ENCODE results near the gene CBX3. TPM values are rescaled to one million over a fixed set of nuclear protein-coding genes. Genes with fewer than 3 reads are reported as not detected.
"Not testable (repeated sequence)": the region's sequence is repeated elsewhere in the genome, so short reads cannot be mapped to it uniquely, and the experiment has no call there.

CBX3 gene
- total and polyA plus RNA-seq, 2 donors: 233 to 266 TPM

DNA sequence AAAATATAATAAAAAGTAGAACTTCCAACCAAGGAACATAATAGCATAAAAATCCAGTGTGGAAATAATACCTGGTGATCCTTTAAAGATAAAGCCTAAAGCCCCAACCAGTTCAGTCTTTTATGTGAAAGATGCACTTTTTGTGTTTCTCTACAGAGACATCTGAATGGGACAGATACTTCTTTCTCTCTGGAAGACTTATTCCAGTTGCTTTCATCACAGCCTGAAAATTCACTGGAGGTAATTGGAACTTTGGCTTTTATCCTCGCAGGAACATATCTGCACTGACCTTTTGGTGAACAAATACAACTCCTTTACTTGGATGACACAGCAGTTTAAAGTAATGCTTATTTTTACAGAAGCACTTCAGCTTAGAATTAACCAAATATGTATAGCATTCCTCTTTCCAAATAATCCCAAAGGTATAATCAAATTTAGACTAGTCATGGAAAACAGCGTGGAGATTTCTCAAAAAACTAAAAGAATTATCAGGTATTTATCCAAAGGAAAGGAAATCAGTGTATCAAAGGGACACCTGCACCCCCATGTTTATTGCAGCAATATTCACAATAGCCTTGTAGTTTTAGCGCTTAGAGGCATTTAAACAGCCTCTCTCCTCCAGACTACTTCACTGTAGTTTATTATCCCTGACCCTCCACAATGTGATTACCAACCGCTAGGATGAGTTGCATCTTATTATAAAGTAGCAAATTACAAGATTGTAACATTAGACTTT is 17.8 kb upstream of the CBX3 start:
- Histone ChIP-seq H3K27me3 (ENCODE audit: control insufficient read depth in 2 of 2, insufficient read depth in 1 of 2, low read length in 1 of 2) (no peaks in the 10 kb centered on the region), H3K4me1 (ENCODE audit: control insufficient read depth in 2 of 2, insufficient read depth in 2 of 2, low read length in 2 of 2) (no peaks in the 10 kb centered on the region), H3K27ac (ENCODE audit: low read depth in 1 of 2, low read length in 1 of 2) (no peak overlapping the region), H3K9me3 (ENCODE audit: control insufficient read depth in 2 of 2, insufficient read depth in 1 of 2, low read length in 1 of 2) (no peaks in the 10 kb centered on the region), H3K4me3 (ENCODE audit: low read length in 2 of 2) (no peak overlapping the region), H3K36me3 (ENCODE audit: control insufficient read depth in 2 of 2, insufficient read depth in 2 of 2, low read length in 1 of 2) (peaks cover 3 to 23% of the 10 kb centered on the region in 2 donors)
- no peak for DNase-seq (ENCODE audit: low read depth in 6 of 9, low spot score in 9 of 9)
- WGBS: 96% methylated on average over 4 of the region's 4 CpGs

DNA sequence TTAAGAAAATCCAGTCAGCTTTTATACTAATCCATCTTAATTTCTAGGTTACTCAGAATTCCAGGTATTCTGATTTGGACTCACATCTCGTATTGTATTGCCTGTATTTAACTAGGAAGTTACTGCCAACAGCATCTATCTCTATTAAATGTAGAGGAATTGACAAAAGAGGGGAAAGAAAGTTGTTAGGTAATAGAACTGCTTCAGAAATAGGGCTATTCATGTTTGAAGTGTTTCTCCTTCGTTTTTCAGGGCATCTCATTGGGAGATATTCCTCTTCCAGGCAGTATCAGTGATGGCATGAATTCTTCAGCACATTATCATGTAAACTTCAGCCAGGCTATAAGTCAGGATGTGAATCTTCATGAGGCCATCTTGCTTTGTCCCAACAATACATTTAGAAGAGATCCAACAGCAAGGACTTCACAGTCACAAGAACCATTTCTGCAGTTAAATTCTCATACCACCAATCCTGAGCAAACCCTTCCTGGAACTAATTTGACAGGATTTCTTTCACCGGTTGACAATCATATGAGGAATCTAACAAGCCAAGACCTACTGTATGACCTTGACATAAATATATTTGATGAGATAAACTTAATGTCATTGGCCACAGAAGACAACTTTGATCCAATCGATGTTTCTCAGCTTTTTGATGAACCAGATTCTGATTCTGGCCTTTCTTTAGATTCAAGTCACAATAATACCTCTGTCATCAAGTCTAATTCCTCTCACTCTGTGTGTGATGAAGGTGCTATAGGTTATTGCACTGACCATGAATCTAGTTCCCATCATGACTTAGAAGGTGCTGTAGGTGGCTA is 17.1 kb upstream of the CBX3 start:
- DNase-seq (ENCODE audit: low read depth in 6 of 9, low spot score in 9 of 9); H3K27ac ChIP-seq (ENCODE audit: low read depth in 1 of 2, low read length in 1 of 2); H3K9me3 ChIP-seq (ENCODE audit: control insufficient read depth in 2 of 2, insufficient read depth in 1 of 2, low read length in 1 of 2); H3K4me1 ChIP-seq (ENCODE audit: control insufficient read depth in 2 of 2, insufficient read depth in 2 of 2, low read length in 2 of 2); H3K27me3 ChIP-seq (ENCODE audit: control insufficient read depth in 2 of 2, insufficient read depth in 1 of 2, low read length in 1 of 2); H3K4me3 ChIP-seq (ENCODE audit: low read length in 2 of 2): not testable (repeated sequence)
- WGBS: 96% methylated on average over 4 of the region's 4 CpGs
- H3K36me3 ChIP-seq (ENCODE audit: control insufficient read depth in 2 of 2, insufficient read depth in 2 of 2, low read length in 1 of 2): peaks cover 7 to 30% of the 10 kb centered on the region in 2 donors

DNA sequence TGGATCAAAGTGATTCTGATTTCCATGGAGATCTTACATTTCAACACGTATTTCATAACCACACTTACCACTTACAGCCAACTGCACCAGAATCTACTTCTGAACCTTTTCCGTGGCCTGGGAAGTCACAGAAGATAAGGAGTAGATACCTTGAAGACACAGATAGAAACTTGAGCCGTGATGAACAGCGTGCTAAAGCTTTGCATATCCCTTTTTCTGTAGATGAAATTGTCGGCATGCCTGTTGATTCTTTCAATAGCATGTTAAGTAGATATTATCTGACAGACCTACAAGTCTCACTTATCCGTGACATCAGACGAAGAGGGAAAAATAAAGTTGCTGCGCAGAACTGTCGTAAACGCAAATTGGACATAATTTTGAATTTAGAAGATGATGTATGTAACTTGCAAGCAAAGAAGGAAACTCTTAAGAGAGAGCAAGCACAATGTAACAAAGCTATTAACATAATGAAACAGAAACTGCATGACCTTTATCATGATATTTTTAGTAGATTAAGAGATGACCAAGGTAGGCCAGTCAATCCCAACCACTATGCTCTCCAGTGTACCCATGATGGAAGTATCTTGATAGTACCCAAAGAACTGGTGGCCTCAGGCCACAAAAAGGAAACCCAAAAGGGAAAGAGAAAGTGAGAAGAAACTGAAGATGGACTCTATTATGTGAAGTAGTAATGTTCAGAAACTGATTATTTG is 16.3 kb upstream of the CBX3 start:
- no peaks in the 10 kb centered on the region for H3K4me1 ChIP-seq (ENCODE audit: control insufficient read depth in 2 of 2, insufficient read depth in 2 of 2, low read length in 2 of 2)
- no peaks in the 10 kb centered on the region for H3K27me3 ChIP-seq (ENCODE audit: control insufficient read depth in 2 of 2, insufficient read depth in 1 of 2, low read length in 1 of 2)
- WGBS: 95% methylated on average over 10 of the region's 10 CpGs
- H3K9me3 ChIP-seq (ENCODE audit: control insufficient read depth in 2 of 2, insufficient read depth in 1 of 2, low read length in 1 of 2): no peaks in the 10 kb centered on the region
- no peak overlapping the region for H3K4me3 ChIP-seq (ENCODE audit: low read length in 2 of 2)
- peaks cover 7 to 36% of the 10 kb centered on the region in 2 donors for H3K36me3 ChIP-seq (ENCODE audit: control insufficient read depth in 2 of 2, insufficient read depth in 2 of 2, low read length in 1 of 2)
- no peak for DNase-seq (ENCODE audit: low read depth in 6 of 9, low spot score in 9 of 9)
- no peak overlapping the region for H3K27ac ChIP-seq (ENCODE audit: low read depth in 1 of 2, low read length in 1 of 2)

- Histone ChIP-seq H3K9me3 (ENCODE audit: control insufficient read depth in 2 of 2, insufficient read depth in 1 of 2, low read length in 1 of 2) (no peaks in the 10 kb centered on the region), H3K27me3 (ENCODE audit: control insufficient read depth in 2 of 2, insufficient read depth in 1 of 2, low read length in 1 of 2) (no peaks in the 10 kb centered on the region), H3K27ac (ENCODE audit: low read depth in 1 of 2, low read length in 1 of 2) (no peak overlapping the region), H3K4me3 (ENCODE audit: low read length in 2 of 2) (no peak overlapping the region), H3K36me3 (ENCODE audit: control insufficient read depth in 2 of 2, insufficient read depth in 2 of 2, low read length in 1 of 2) (peaks cover 7 to 41% of the 10 kb centered on the region in 2 donors), H3K4me1 (ENCODE audit: control insufficient read depth in 2 of 2, insufficient read depth in 2 of 2, low read length in 2 of 2) (no peaks in the 10 kb centered on the region)
- DNase-seq (ENCODE audit: low read depth in 6 of 9, low spot score in 9 of 9): no peak
- WGBS: 100% methylated on average over 1 of the region's 1 CpG
These were observed 15.7 kb upstream of the CBX3 start for GRCh38 chr7:26185844-26186180.

- H3K27me3 ChIP-seq (ENCODE audit: control insufficient read depth in 2 of 2, insufficient read depth in 1 of 2, low read length in 1 of 2): no peaks in the 10 kb centered on the region
- 97% methylated on average over 5 of the region's 5 CpGs for WGBS
- no peaks in the 10 kb centered on the region for H3K9me3 ChIP-seq (ENCODE audit: control insufficient read depth in 2 of 2, insufficient read depth in 1 of 2, low read length in 1 of 2)
- H3K36me3 ChIP-seq (ENCODE audit: control insufficient read depth in 2 of 2, insufficient read depth in 2 of 2, low read length in 1 of 2): peaks cover 12 to 49% of the 10 kb centered on the region in 2 donors
- H3K4me3 ChIP-seq (ENCODE audit: low read length in 2 of 2): no peak overlapping the region
- H3K27ac ChIP-seq (ENCODE audit: low read depth in 1 of 2, low read length in 1 of 2): no peak overlapping the region
- DNase-seq (ENCODE audit: low read depth in 6 of 9, low spot score in 9 of 9): no peak
- no peaks in the 10 kb centered on the region for H3K4me1 ChIP-seq (ENCODE audit: control insufficient read depth in 2 of 2, insufficient read depth in 2 of 2, low read length in 2 of 2)
These were observed 14.9 kb upstream of the CBX3 start for GRCh38 chr7:26186364-26187311.

- Histone ChIP-seq H3K4me3 (ENCODE audit: low read length in 2 of 2) (no peak overlapping the region), H3K36me3 (ENCODE audit: control insufficient read depth in 2 of 2, insufficient read depth in 2 of 2, low read length in 1 of 2) (peaks cover 17 to 59% of the 10 kb centered on the region in 2 donors), H3K27ac (ENCODE audit: low read depth in 1 of 2, low read length in 1 of 2) (no peak overlapping the region), H3K27me3 (ENCODE audit: control insufficient read depth in 2 of 2, insufficient read depth in 1 of 2, low read length in 1 of 2) (no peaks in the 10 kb centered on the region), H3K4me1 (ENCODE audit: control insufficient read depth in 2 of 2, insufficient read depth in 2 of 2, low read length in 2 of 2) (no peaks in the 10 kb centered on the region), H3K9me3 (ENCODE audit: control insufficient read depth in 2 of 2, insufficient read depth in 1 of 2, low read length in 1 of 2) (no peaks in the 10 kb centered on the region)
- no peak for DNase-seq (ENCODE audit: low read depth in 6 of 9, low spot score in 9 of 9)
- WGBS: 95% methylated on average over 11 of the region's 11 CpGs
These were observed 14.0 kb upstream of the CBX3 start for GRCh38 chr7:26187380-26188205.

DNA sequence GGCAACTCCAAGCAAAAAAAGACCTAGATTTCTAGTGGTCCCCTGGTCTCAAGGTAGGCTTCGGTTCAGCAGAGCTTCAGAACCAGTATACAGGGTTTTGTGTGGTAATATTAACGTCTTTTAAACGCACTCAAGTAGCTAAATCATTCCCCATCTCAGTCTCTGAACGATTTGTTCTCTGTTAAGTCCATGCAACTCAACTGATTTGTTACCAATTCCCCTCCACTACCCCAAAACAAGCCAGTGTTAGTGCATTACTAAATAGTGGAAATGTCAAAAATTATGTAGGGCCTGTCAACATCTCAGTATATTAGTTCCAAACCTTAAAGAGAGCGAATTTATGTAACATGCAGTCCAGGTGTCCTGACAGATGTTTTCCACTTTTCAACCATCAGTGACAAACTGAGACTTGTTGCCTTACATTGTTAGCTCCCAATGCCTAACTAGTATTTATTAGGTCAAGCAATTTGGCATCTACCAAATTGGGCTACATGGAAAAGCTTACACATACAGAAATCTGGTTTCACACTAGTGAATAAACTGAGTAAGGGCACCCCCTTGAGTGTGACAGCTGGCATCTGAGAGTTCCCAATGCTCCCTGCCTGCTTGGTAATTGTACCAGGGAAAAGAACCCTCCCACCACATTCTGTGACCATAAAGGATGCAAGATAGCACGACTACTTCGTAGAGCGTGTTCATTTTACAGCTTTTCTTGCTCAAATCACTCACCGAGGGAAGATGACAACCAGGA is 13.2 kb upstream of the CBX3 start:
- Histone ChIP-seq H3K4me1 (ENCODE audit: control insufficient read depth in 2 of 2, insufficient read depth in 2 of 2, low read length in 2 of 2) (no peaks in the 10 kb centered on the region), H3K27ac (ENCODE audit: low read depth in 1 of 2, low read length in 1 of 2) (no peak overlapping the region), H3K9me3 (ENCODE audit: control insufficient read depth in 2 of 2, insufficient read depth in 1 of 2, low read length in 1 of 2) (no peaks in the 10 kb centered on the region), H3K36me3 (ENCODE audit: control insufficient read depth in 2 of 2, insufficient read depth in 2 of 2, low read length in 1 of 2) (peaks cover 22 to 67% of the 10 kb centered on the region in 2 donors), H3K27me3 (ENCODE audit: control insufficient read depth in 2 of 2, insufficient read depth in 1 of 2, low read length in 1 of 2) (no peaks in the 10 kb centered on the region), H3K4me3 (ENCODE audit: low read length in 2 of 2) (no peak overlapping the region)
- DNase-seq (ENCODE audit: low read depth in 6 of 9, low spot score in 9 of 9): no peak
- 97% methylated on average over 9 of the region's 9 CpGs for WGBS

All from thymus (tissue), 11 donors.